GM10266 (cell line): ENCODE results near the gene RAD51B.

ENCODE experiments used
- DNase-seq: peaks from one replicate; pipeline ENCODE4 v3.0.0; 2012; ENCODE audit errors: extremely low spot score
- CTCF ChIP-seq: IDR thresholded peaks from 2 replicates; pipeline ENCODE4 v1.5.1; 2012; ENCODE audit warnings: mild to moderate bottlenecking, low read depth; ENCODE audit not compliant: control insufficient read depth, insufficient read depth; ENCODE audit errors: missing control alignments

Gene RAD51B

GRCh38 chr14:68140076-68140741 is 320.6 kb downstream of the RAD51B start:
- no peak for DNase-seq
- TF ChIP-seq CTCF = no peak

- no peak for TF ChIP-seq CTCF
- no peak for DNase-seq
Observed at GRCh38 chr14:68140806-68141205, 321.2 kb downstream of the RAD51B start.

- TF ChIP-seq CTCF = no peak
- DNase-seq = no peak
Observed at GRCh38 chr14:68141281-68142088, 321.9 kb downstream of the RAD51B start.

- DNase-seq = no peak
- TF ChIP-seq CTCF = no peak
Observed at GRCh38 chr14:68143341-68143841, 323.8 kb downstream of the RAD51B start.

- DNase-seq = no peak
- no peak for TF ChIP-seq CTCF
Observed at GRCh38 chr14:68144051-68144681, 324.6 kb downstream of the RAD51B start.

GRCh38 chr14:68145036-68145435 is 325.5 kb downstream of the RAD51B start:
- no peak for DNase-seq
- TF ChIP-seq CTCF = no peak
